Hepatocyte (in vitro differentiated cells): ENCODE results near the gene LUZP2.

Experiments used
- EZH2 ChIP-seq: fragments of 200-600 bp; sonication (generic); IDR thresholded peaks from 2 replicates; pipeline ENCODE4 v1.6.1; 2016; ENCODE audit warnings: antibody characterized with exemption, mild to moderate bottlenecking, borderline replicate concordance
- TF ChIP-seq, protein P1 (sequence below): fragments of 200-600 bp; sonication (generic); IDR thresholded peaks from 2 replicates; pipeline ENCODE4 v1.5.1; 2016; ENCODE audit warnings: antibody characterized with exemption, mild to moderate bottlenecking; ENCODE audit not compliant: poor library complexity

DNA sequence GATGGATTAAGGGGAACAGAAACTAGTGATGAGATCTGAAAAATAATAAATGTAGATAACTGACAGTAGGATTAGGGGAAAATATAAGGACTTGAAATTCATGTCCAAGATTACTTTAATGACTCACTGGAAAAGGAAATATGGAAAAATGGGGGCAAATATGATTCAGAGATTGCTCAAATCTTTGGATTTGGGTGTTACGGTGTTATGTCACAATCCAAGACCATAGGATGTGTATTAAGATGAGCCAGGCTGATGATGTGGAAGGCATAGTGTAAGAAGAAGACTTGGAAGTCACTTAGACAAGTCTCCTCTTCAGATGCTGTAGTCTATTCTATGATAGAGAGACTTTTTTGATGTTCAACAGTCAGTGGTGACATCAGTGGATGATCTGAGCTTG lies 323.7 kb downstream of the LUZP2 start:
- TF ChIP-seq, protein P1, sequence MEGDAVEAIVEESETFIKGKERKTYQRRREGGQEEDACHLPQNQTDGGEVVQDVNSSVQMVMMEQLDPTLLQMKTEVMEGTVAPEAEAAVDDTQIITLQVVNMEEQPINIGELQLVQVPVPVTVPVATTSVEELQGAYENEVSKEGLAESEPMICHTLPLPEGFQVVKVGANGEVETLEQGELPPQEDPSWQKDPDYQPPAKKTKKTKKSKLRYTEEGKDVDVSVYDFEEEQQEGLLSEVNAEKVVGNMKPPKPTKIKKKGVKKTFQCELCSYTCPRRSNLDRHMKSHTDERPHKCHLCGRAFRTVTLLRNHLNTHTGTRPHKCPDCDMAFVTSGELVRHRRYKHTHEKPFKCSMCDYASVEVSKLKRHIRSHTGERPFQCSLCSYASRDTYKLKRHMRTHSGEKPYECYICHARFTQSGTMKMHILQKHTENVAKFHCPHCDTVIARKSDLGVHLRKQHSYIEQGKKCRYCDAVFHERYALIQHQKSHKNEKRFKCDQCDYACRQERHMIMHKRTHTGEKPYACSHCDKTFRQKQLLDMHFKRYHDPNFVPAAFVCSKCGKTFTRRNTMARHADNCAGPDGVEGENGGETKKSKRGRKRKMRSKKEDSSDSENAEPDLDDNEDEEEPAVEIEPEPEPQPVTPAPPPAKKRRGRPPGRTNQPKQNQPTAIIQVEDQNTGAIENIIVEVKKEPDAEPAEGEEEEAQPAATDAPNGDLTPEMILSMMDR, result no peak
- TF ChIP-seq EZH2, result no peak
